Measurements from ENCODE around the gene TMBIM6. TPM values are rescaled to one million over a fixed set of nuclear protein-coding genes. Genes with fewer than 3 reads are reported as not detected.

The TMBIM6 gene
- total and polyA plus RNA-seq, 9 of the 15 experiments (the other 6 are each of a cell fraction or from before 2014, with no cell fraction given) = 147 to 1,288 (median 352) TPM

DNA sequence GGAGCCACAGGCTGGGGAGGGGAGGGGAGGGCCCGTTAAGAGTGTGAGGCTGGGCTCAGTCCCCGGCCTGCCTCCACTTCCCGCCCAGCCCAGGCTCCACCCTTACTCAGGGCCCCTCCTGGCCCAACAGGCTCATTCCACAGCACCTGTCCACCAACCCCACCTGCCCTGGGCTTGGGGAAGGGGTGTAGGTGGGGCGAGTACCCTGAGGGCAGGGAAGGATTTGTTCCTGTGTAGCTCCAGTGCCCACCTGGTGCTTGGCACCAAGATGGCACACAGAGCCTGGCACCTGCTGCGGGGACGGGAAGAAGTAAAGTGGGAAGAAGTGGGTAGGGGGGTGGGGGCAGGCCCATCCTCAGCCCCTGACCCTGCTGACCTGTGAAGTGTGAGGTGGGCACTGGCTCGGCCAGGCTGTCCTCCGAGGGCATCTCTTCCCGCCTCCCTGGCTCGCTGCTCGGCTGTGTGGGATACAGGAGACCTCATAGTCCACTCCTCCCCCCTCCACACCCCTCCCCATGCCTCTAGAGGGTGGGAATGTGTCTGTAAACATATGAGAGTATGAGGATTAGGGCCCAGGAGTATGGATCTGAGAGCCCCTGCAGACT lies 51.7 kb downstream of the TMBIM6 start:
- Histone ChIP-seq H4K20me1 (replicated peaks; ENCODE audit: control insufficient read depth, insufficient read depth, low read length) (0 out of 2 replicates have a peak, but pooled peaks cover 3% of the 10 kb centered on the region), H3K27me3 (ENCODE audit: control insufficient read depth in 2 of 2, insufficient read depth in 2 of 2, low read length in 2 of 2) (no peaks in the 10 kb centered on the region), H3K4me3 (no peak overlapping the region), H3K4me2 (ENCODE audit: insufficient read depth, low read length) (no peak overlapping the region), H3K4me1 (replicated peaks in 1 of 2; ENCODE audit: control insufficient read depth in 2 of 2, insufficient read depth in 2 of 2, low read length in 2 of 2) (peaks cover 0 to 22% of the 10 kb centered on the region in 2 experiments; a peak in 2 of 5 replicates), H3K27ac (ENCODE audit: extremely low read depth, low read depth, low read length) (no peak overlapping the region), H2AFZ (ENCODE audit: low read depth, low read length) (no peak overlapping the region), H3K9me1 (ENCODE audit: control insufficient read depth, insufficient read depth, low read length) (no peaks in the 10 kb centered on the region), H3K36me3 (ENCODE audit: control insufficient read depth, insufficient read depth, low read length) (peaks cover 7% of the 10 kb centered on the region; the same call in 1 of the 3 replicates), H3K79me2 (ENCODE audit: control insufficient read depth, insufficient read depth, low read length) (no peaks in the 10 kb centered on the region), H3K9me3 (replicated peaks; ENCODE audit: control insufficient read depth, insufficient read depth, low read depth, low read length) (no peaks in the 10 kb centered on the region), H3K9ac (ENCODE audit: insufficient read depth in 1 of 2, low read depth in 2 of 2, low read length in 2 of 2) (no peak overlapping the region; a peak in 1 of 4 replicates)
- TF ChIP-seq ZC3H8 (IDR thresholded peaks at IDR 0.05) = no peak
- no peak for TF ChIP-seq MTA1 (IDR thresholded peaks at IDR 0.05; ENCODE audit: borderline replicate concordance)
- TF ChIP-seq ZNF224 (CRISPR knock-in tag; IDR thresholded peaks at IDR 0.05) = no peak
- TF ChIP-seq HNRNPK (IDR thresholded peaks at IDR 0.05; ENCODE audit: low read depth, low read length, poor library complexity, severe bottlenecking) = no peak
- TF ChIP-seq FOXP1 (CRISPR knock-in tag; IDR thresholded peaks at IDR 0.05) = no peak
- WGBS (ENCODE audit: insufficient coverage, low coverage, missing lambda C conversion rate) = 85% methylated on average over 4 of the region's 11 CpGs
- POLR2A ChIA-PET = no interaction called here
- CTCF ChIA-PET (ENCODE audit: low intra/inter-chr PET ratio) = no interaction called here
- in situ Hi-C loops (cut with MboI) (no loop called here), intact Hi-C loops (cut with micrococcal nuclease) (no loop called here)
- ATAC-seq = peak; percentile 32; the same call in 2 of the 3 replicates
- peak in 2 of 4 experiments; percentile 7 to 10 for DNase-seq (ENCODE audit: extremely low read depth in 1 of 4, low spot score in 3 of 4)
- FAIRE-seq = no peak
- no TSS peak for BruUV-seq (replicated peaks)

DNA sequence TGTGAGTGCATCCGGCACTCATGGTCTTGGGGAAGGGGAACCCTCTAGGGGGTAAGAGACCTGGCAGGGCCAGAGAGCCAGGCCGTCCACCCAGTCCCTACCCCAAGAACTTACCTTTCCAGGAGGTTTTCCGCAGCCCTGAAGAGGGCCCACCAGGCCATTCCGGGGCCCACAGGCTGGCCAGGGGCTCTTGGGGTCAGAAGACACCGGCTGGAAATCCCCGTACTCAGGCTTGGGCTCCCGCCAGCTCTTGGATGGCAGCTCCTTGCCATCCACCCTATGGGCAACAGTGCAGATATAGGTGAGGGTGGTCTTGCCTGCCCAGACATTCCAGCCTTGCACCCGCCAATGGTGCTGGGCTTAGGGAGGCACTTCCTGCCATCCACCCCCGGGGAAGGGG lies 52.3 kb downstream of the TMBIM6 start:
- intact Hi-C loops (cut with micrococcal nuclease) = no loop called here
- Histone ChIP-seq H3K4me2 (ENCODE audit: insufficient read depth, low read length) (no peak overlapping the region), H3K4me1 (replicated peaks in 1 of 2; ENCODE audit: control insufficient read depth in 2 of 2, insufficient read depth in 2 of 2, low read length in 2 of 2) (peaks cover 0 to 22% of the 10 kb centered on the region in 2 experiments; a peak in 2 of 5 replicates), H3K79me2 (ENCODE audit: control insufficient read depth, insufficient read depth, low read length) (no peaks in the 10 kb centered on the region), H3K9me1 (ENCODE audit: control insufficient read depth, insufficient read depth, low read length) (no peaks in the 10 kb centered on the region), H2AFZ (ENCODE audit: low read depth, low read length) (no peak overlapping the region), H3K9ac (ENCODE audit: insufficient read depth in 1 of 2, low read depth in 2 of 2, low read length in 2 of 2) (no peak overlapping the region; a peak in 1 of 4 replicates), H4K20me1 (replicated peaks; ENCODE audit: control insufficient read depth, insufficient read depth, low read length) (0 out of 2 replicates have a peak, but pooled peaks cover 3% of the 10 kb centered on the region), H3K9me3 (replicated peaks; ENCODE audit: control insufficient read depth, insufficient read depth, low read depth, low read length) (no peaks in the 10 kb centered on the region), H3K27me3 (ENCODE audit: control insufficient read depth in 2 of 2, insufficient read depth in 2 of 2, low read length in 2 of 2) (no peaks in the 10 kb centered on the region), H3K4me3 (no peak overlapping the region), H3K27ac (ENCODE audit: extremely low read depth, low read depth, low read length) (no peak overlapping the region), H3K36me3 (ENCODE audit: control insufficient read depth, insufficient read depth, low read length) (peaks cover 7% of the 10 kb centered on the region; the same call in 1 of the 3 replicates)
- DNase-seq (ENCODE audit: extremely low read depth in 1 of 4, low spot score in 3 of 4) = peak in 1 of 4 experiments; percentile 8
- no peak for ATAC-seq
- ChIA-PET POLR2A (no interaction called here), CTCF (ENCODE audit: low intra/inter-chr PET ratio) (no interaction called here)
- WGBS (ENCODE audit: insufficient coverage, low coverage, missing lambda C conversion rate) = 73% methylated on average over 8 of the region's 9 CpGs
- BruUV-seq (replicated peaks) = no TSS peak
- in situ Hi-C loops (cut with MboI) = no loop called here
- no peak for TF ChIP-seq FOXM1 (IDR thresholded peaks at IDR 0.05; ENCODE audit: low read depth)
- TF ChIP-seq FOXM1 (CRISPR knock-in tag; IDR thresholded peaks at IDR 0.05; ENCODE audit: low read depth) = no peak
- TF ChIP-seq POLR2G (IDR thresholded peaks at IDR 0.05; ENCODE audit: low read depth, low read length) = peak; percentile 36; the same call in 1 of the 2 replicates
- no peak for FAIRE-seq

Measured in K562 (cell line).